Caco-2 (cell line): ENCODE results near the gene JUND. TPM values are rescaled to one million over a fixed set of nuclear protein-coding genes. Genes with fewer than 3 reads are reported as not detected.

Source experiments
- BruUV-seq: library from RNA; stranded (reverse); fragments of 400-500 nt; replicated peaks from 2 replicates; lab custom pipeline; 2021; lab: Mats Ljungman, UMichigan
- CTCF ChIA-PET: fragments of 300-600 bp; sonication (Branson Sonifier 250); formaldehyde crosslinking; loops from one replicate; lab custom pipeline; 2022; ENCODE audit warnings: antibody characterized with exemption; lab: Charles Lee
- POLR2A ChIA-PET: fragments of 300-600 bp; sonication (Branson Sonifier 250); formaldehyde crosslinking; loops from one replicate; lab custom pipeline; 2022; ENCODE audit warnings: antibody characterized with exemption; lab: Charles Lee
- DNase-seq, 2 experiments: peaks; one replicate each; pipeline versions ENCODE4 v3.0.0 to v3.0.0-alpha.2; 2020 to 2022
- H3K27me3 ChIP-seq: replicated peaks from 2 replicates; pipeline ENCODE4 v1.6.0; 2011; ENCODE audit warnings: low read length; ENCODE audit not compliant: control insufficient read depth, insufficient read depth
- H3K36me3 ChIP-seq: 2 replicates; pipeline ENCODE4 v1.5.1; 2011; ENCODE audit warnings: low read length; ENCODE audit not compliant: control insufficient read depth, insufficient read depth
- H3K4me1 ChIP-seq: fragments of 250-450 bp; sonication (Bioruptor Pico); 2 replicates; pipeline ENCODE4 v1.5.1; 2020; ENCODE audit warnings: mild to moderate bottlenecking
- H3K4me3 ChIP-seq: 2 replicates; pipeline ENCODE4 v1.5.1; 2011; ENCODE audit warnings: low read depth, mild to moderate bottlenecking, control low read depth, low read length
- H3K9me3 ChIP-seq: fragments of 250-450 bp; sonication (Bioruptor Pico); 2 replicates; pipeline ENCODE4 v1.5.1; 2020; ENCODE audit warnings: mild to moderate bottlenecking, moderate library complexity
- H3K27ac Mint-ChIP-seq: one replicate; pipeline ENCODE4 v1.8.0; 2022; ENCODE audit warnings: mixed read lengths; ENCODE audit not compliant: unreplicated experiment
- H3K27me3 Mint-ChIP-seq: one replicate; pipeline ENCODE4 v1.8.0; 2022; ENCODE audit warnings: mixed read lengths; ENCODE audit not compliant: insufficient read depth, unreplicated experiment
- H3K36me3 Mint-ChIP-seq: one replicate; pipeline ENCODE4 v1.8.0; 2022; ENCODE audit warnings: mild to moderate bottlenecking, mixed read lengths; ENCODE audit not compliant: insufficient read depth, unreplicated experiment
- H3K4me1 Mint-ChIP-seq: one replicate; pipeline ENCODE4 v1.8.0; 2022; ENCODE audit warnings: low read depth, mixed read lengths; ENCODE audit not compliant: unreplicated experiment
- H3K4me3 Mint-ChIP-seq: one replicate; pipeline ENCODE4 v1.8.0; 2022; ENCODE audit warnings: mild to moderate bottlenecking, moderate library complexity, mixed read lengths; ENCODE audit not compliant: unreplicated experiment
- H3K9me3 Mint-ChIP-seq: one replicate; pipeline ENCODE4 v1.8.0; 2022; ENCODE audit warnings: mixed read lengths; ENCODE audit not compliant: unreplicated experiment
- CTCF ChIP-seq, 2 experiments: fragments of 200-600 bp in 1 of 2; IDR thresholded peaks; 1 replicate in 1 of 2; 2 replicates in 1 of 2; pipeline versions ENCODE4 v1.5.1 to v1.8.0; 2011 to 2022; ENCODE audit warnings: antibody characterized with exemption in 1 of 2, control low read depth in 1 of 2, inconsistent platforms in 1 of 2, low read depth in 1 of 2, low read length in 1 of 2, mild to moderate bottlenecking in 1 of 2, moderate library complexity in 1 of 2; ENCODE audit not compliant: insufficient read depth in 1 of 2, severe bottlenecking in 1 of 2, unreplicated experiment in 1 of 2
- intact Hi-C: fragments of 100-400 bp; cut with micrococcal nuclease; formaldehyde crosslinking; loops from one replicate; pipeline ENCODE4 v1.10.0; 2022; ENCODE audit not compliant: unreplicated experiment
- total RNA-seq: library from RNA; stranded (reverse); gene quantifications from 2 replicates; pipeline ENCODE4 v1.2.3, GENCODE V29; 2022

JUND gene
- total RNA-seq, 1 experiment from 2014 or later, result 75.5 TPM

GRCh38 chr19:18239303-18239702, 42.1 kb downstream of the JUND start:
- no TSS peak for BruUV-seq
- Mint-ChIP-seq H3K4me1 (no peaks in the 10 kb centered on the region), H3K27me3 (peaks cover 5% of the 10 kb centered on the region), H3K9me3 (no peaks in the 10 kb centered on the region), H3K36me3 (no peaks in the 10 kb centered on the region), H3K4me3 (no peak overlapping the region), H3K27ac (no peak overlapping the region)
- H3K4me1 ChIP-seq, result no peaks in the 10 kb centered on the region
- POLR2A ChIA-PET, result no interaction called here
- no peak overlapping the region for H3K4me3 ChIP-seq
- no peaks in the 10 kb centered on the region for H3K27me3 ChIP-seq
- no peaks in the 10 kb centered on the region for H3K9me3 ChIP-seq
- intact Hi-C loops, result no loop called here
- no peak for DNase-seq
- TF ChIP-seq CTCF (IDR thresholded peaks at IDR 0.05; ENCODE audit: insufficient read depth in 1 of 2, low read depth in 1 of 2, low read length in 1 of 2, severe bottlenecking in 1 of 2, unreplicated experiment in 1 of 2), result no peak
- no peaks in the 10 kb centered on the region for H3K36me3 ChIP-seq
- CTCF ChIA-PET, result interaction anchor here (0.6 kb wide), 1 partner anchor 13 kb away, joined by 3 read pairs; no protein-coding TSS in a partner anchor

- peaks cover 6% of the 10 kb centered on the region for H3K27me3 Mint-ChIP-seq
- Histone ChIP-seq H3K36me3 (no peaks in the 10 kb centered on the region), H3K4me3 (no peak overlapping the region), H3K9me3 (no peaks in the 10 kb centered on the region), H3K4me1 (0 out of 2 replicates have a peak, but pooled peaks cover 3% of the 10 kb centered on the region), H3K27me3 (no peaks in the 10 kb centered on the region)
- no peaks in the 10 kb centered on the region for H3K4me1 Mint-ChIP-seq
- no peak for DNase-seq
- intact Hi-C loops, result no loop called here
- POLR2A ChIA-PET, result interaction anchor here (1.1 kb wide), 1 partner anchor 10 kb away, joined by 3 read pairs; no protein-coding TSS in a partner anchor
- no TSS peak for BruUV-seq
- CTCF ChIA-PET, result interaction anchor here (1.5 kb wide), 1 partner anchor 18 kb away, joined by 5 read pairs; no protein-coding TSS in a partner anchor
- no peak overlapping the region for H3K4me3 Mint-ChIP-seq
- H3K27ac Mint-ChIP-seq, result no peak overlapping the region
- no peaks in the 10 kb centered on the region for H3K36me3 Mint-ChIP-seq
- no peak for TF ChIP-seq CTCF (IDR thresholded peaks at IDR 0.05; ENCODE audit: insufficient read depth in 1 of 2, low read depth in 1 of 2, low read length in 1 of 2, severe bottlenecking in 1 of 2, unreplicated experiment in 1 of 2)
- H3K9me3 Mint-ChIP-seq, result no peaks in the 10 kb centered on the region
Measured at GRCh38 chr19:18234194-18234593, 47.2 kb downstream of the JUND start.

GRCh38 chr19:18233224-18233825, 48.1 kb downstream of the JUND start:
- intact Hi-C loops, result no loop called here
- Mint-ChIP-seq H3K9me3 (no peaks in the 10 kb centered on the region), H3K27ac (no peak overlapping the region), H3K36me3 (no peaks in the 10 kb centered on the region), H3K27me3 (peaks cover 6% of the 10 kb centered on the region), H3K4me3 (no peak overlapping the region), H3K4me1 (no peaks in the 10 kb centered on the region)
- peak; percentile 59 to 77 for DNase-seq
- POLR2A ChIA-PET, result interaction anchor here (0.6 to 1.1 kb wide), 2 partner anchors 9 to 95 kb away, joined by 3 read pairs; no protein-coding TSS in a partner anchor
- no peak for TF ChIP-seq CTCF (IDR thresholded peaks at IDR 0.05; ENCODE audit: insufficient read depth in 1 of 2, low read depth in 1 of 2, low read length in 1 of 2, severe bottlenecking in 1 of 2, unreplicated experiment in 1 of 2)
- no peak overlapping the region for H3K4me3 ChIP-seq
- CTCF ChIA-PET, result interaction anchor here (1.0 to 1.5 kb wide), 3 partner anchors 9 to 46 kb away, joined by 4 to 10 read pairs (median 5); no protein-coding TSS in a partner anchor
- no peaks in the 10 kb centered on the region for H3K27me3 ChIP-seq
- 0 out of 2 replicates have a peak, but pooled peaks cover 3% of the 10 kb centered on the region for H3K4me1 ChIP-seq
- no TSS peak for BruUV-seq
- no peaks in the 10 kb centered on the region for H3K9me3 ChIP-seq
- H3K36me3 ChIP-seq, result no peaks in the 10 kb centered on the region
